GM15510 (cell line): ENCODE measurements around the gene SMAGP.

Source experiments
- POLR2A ChIP-seq: IDR thresholded peaks from 3 replicates; pipeline ENCODE4 v1.6.1; 2011; ENCODE audit warnings: borderline replicate concordance; ENCODE audit not compliant: insufficient read length; ENCODE audit errors: extremely low read depth

The SMAGP gene

GRCh38 chr12:51209259-51209658, 61.0 kb downstream of the SMAGP start:
- no peak for TF ChIP-seq POLR2A

GRCh38 chr12:51208016-51208660, 62.1 kb downstream of the SMAGP start:
- TF ChIP-seq POLR2A, result no peak

GRCh38 chr12:51205350-51205749, 64.9 kb downstream of the SMAGP start:
- TF ChIP-seq POLR2A, result no peak

- TF ChIP-seq POLR2A, result no peak
Observed at GRCh38 chr12:51202718-51203117, 67.5 kb downstream of the SMAGP start.

- TF ChIP-seq POLR2A, result no peak
Observed at GRCh38 chr12:51200806-51201205, 69.4 kb downstream of the SMAGP start.

GRCh38 chr12:51200156-51200555, 70.1 kb downstream of the SMAGP start:
- TF ChIP-seq POLR2A, result no peak

GRCh38 chr12:51199366-51199945, 70.8 kb downstream of the SMAGP start:
- no peak for TF ChIP-seq POLR2A

GRCh38 chr12:51198568-51199365, 71.4 kb downstream of the SMAGP start:
- TF ChIP-seq POLR2A, result no peak

- no peak for TF ChIP-seq POLR2A
Observed at GRCh38 chr12:51197736-51198567, 72.3 kb downstream of the SMAGP start.

- no peak for TF ChIP-seq POLR2A
Observed at GRCh38 chr12:51196547-51196946, 73.7 kb downstream of the SMAGP start.

- no peak for TF ChIP-seq POLR2A
Observed at GRCh38 chr12:51195841-51196240, 74.4 kb downstream of the SMAGP start.
